Activated CD4-positive, alpha-beta T cell treated with anti-CD3 and anti-CD28 coated beads, Interleukin-2, amount 10 ng/mL, durations not matched to agents 7 days and 5 days (primary cell): ENCODE data around the gene MYO5C. TPM values are rescaled to one million over a fixed set of nuclear protein-coding genes. Genes with fewer than 3 reads are reported as not detected.
A peak's percentile ranks its signal among the peaks of the same experiment; 100 is the strongest.

Source experiments
- CTCF ChIA-PET: fragments of 350-600 bp; sonication (Branson Sonifier 250); formaldehyde crosslinking; loops from one replicate; lab custom pipeline; 2021; ENCODE audit warnings: antibody characterized with exemption; lab: Charles Lee
- POLR2A ChIA-PET: fragments of 350-600 bp; sonication (Branson Sonifier 250); formaldehyde crosslinking; loops from one replicate; lab custom pipeline; 2021; ENCODE audit warnings: antibody characterized with exemption; lab: Charles Lee
- DNase-seq: peaks from one replicate; pipeline ENCODE4 v3.0.0-alpha.2; 2020
- H3K27ac Mint-ChIP-seq: one replicate; pipeline ENCODE4 v1.8.0; 2021; ENCODE audit warnings: mild to moderate bottlenecking, moderate library complexity, mixed read lengths
- H3K27me3 Mint-ChIP-seq: one replicate; pipeline ENCODE4 v1.8.0; 2021; ENCODE audit warnings: mixed read lengths
- H3K36me3 Mint-ChIP-seq: one replicate; pipeline ENCODE4 v1.8.0; 2021; ENCODE audit warnings: low read depth, mixed read lengths
- H3K4me1 Mint-ChIP-seq: one replicate; pipeline ENCODE4 v1.8.0; 2021; ENCODE audit warnings: mixed read lengths
- H3K4me3 Mint-ChIP-seq: one replicate; pipeline ENCODE4 v1.8.0; 2021; ENCODE audit warnings: mild to moderate bottlenecking, moderate library complexity, mixed read lengths
- H3K9me3 Mint-ChIP-seq: one replicate; pipeline ENCODE4 v1.8.0; 2021; ENCODE audit warnings: mixed read lengths
- total RNA-seq, 2 experiments: library from RNA; stranded (reverse); gene quantifications; one replicate each; pipeline ENCODE4 v1.2.3, GENCODE V29; 2021

MYO5C gene
- total RNA-seq, 2 experiments from 2014 or later = 2.4 to 2.8 TPM

DNA sequence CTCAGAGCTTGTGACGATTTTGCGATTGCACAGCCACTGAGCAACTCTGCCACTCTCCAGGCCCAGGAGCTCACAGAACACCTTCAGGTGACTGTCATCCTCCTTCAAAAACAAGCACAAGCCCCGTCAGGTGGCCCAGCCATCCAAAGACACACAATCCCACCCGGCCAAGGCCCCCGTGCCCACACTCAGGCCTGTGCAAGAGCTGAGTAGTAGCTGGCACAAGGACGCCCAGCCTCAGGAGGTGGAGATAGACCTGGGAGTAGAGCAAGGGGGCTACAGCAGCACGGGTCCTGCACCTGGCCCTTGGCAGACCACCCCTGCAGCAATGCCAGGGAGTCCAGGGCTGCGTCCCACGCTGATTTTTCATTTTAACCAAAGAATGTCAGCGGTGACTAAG, 34.6 kb downstream of the MYO5C start:
- Mint-ChIP-seq H3K27me3 (no peaks in the 10 kb centered on the region), H3K36me3 (peaks cover 13% of the 10 kb centered on the region), H3K4me1 (peaks cover 64% of the 10 kb centered on the region), H3K27ac (peak overlapping the region; percentile 94), H3K4me3 (no peak overlapping the region), H3K9me3 (no peaks in the 10 kb centered on the region)
- no peak for DNase-seq
- ChIA-PET POLR2A (no interaction called here), CTCF (interaction anchor here (1.2 to 1.9 kb wide), 7 partner anchors 10 to 473 kb away, joined by 3 to 6 read pairs (median 4); partner anchors contain the start of gene MYO5C)

DNA sequence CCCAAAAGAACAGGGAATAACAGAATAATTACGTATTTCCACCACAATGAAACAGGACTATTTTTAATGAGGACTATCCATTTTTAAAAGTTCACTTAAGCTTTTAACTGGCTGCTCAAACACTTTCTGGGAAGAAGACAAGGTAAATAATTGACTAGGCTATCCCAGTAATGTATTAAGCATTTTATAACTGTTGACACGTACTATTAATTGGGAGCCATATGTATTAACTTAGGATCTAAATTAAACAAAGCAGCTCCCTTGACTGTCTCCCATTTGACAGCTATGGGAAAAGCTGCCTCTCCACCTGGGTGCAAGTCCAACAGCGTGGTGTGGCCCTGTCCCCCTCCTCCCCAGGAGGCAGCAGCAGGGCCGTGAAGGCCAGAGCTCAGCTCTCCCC, 36.1 kb downstream of the MYO5C start:
- H3K9me3 Mint-ChIP-seq = no peaks in the 10 kb centered on the region

DNA sequence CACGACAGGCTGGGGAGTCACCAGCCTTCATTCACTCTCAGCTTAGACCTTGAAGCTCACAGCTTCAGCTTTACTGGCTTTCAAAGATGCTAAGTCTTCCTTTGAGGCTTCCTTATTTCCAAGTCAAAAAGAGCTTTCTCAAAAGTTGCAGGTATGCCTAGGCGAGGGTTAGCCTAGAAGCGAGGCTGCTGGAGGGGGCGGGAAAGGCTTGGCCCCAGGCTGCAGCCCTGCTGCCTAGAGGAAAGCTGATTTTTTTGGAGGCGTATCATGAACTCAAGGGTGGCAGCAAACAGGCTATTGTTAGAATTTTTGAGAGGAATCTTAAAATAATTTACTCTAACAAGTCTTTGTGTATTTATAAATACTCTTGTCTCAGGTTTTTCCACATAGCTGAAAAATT, 37.1 kb downstream of the MYO5C start:
- peak overlapping the region; percentile 71 for H3K27ac Mint-ChIP-seq
- POLR2A ChIA-PET = no interaction called here

More for the DNA sequence above, 36.1 kb downstream of the MYO5C start:
- no peak overlapping the region for H3K27ac Mint-ChIP-seq
- POLR2A ChIA-PET = no interaction called here
- peaks cover 13% of the 10 kb centered on the region for H3K36me3 Mint-ChIP-seq
- H3K27me3 Mint-ChIP-seq = no peaks in the 10 kb centered on the region
- CTCF ChIA-PET = interaction anchor here (0.7 to 1.8 kb wide), 8 partner anchors 10 to 475 kb away, joined by 3 to 6 read pairs (median 4); no protein-coding TSS in a partner anchor
- H3K4me3 Mint-ChIP-seq = no peak overlapping the region
- no peak for DNase-seq
- H3K4me1 Mint-ChIP-seq = peaks cover 75% of the 10 kb centered on the region

DNA sequence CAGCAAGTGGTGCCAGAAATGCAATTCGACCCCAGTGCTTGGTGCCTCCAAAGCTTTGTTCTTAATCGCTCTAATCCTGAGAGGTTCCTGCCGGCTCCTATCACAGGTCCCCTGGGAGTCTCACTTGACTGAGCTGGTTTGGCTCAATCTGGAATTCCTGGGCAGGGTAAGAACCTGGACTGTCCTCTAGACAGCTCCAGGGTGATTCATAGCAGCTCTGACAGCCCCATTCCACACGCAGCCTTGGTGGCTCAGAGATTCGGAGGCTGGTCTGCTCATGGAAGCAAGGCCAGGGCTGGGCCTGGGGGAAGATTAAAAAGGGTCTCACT, 37.9 kb downstream of the MYO5C start:
- Mint-ChIP-seq H3K27ac (no peak overlapping the region), H3K9me3 (no peaks in the 10 kb centered on the region)
- POLR2A ChIA-PET = no interaction called here

More for the DNA sequence above, 37.1 kb downstream of the MYO5C start:
- Mint-ChIP-seq H3K4me1 (peaks cover 81% of the 10 kb centered on the region), H3K36me3 (peaks cover 13% of the 10 kb centered on the region), H3K4me3 (no peak overlapping the region), H3K27me3 (no peaks in the 10 kb centered on the region), H3K9me3 (no peaks in the 10 kb centered on the region)
- no peak for DNase-seq
- CTCF ChIA-PET = interaction anchor here (0.7 to 1.8 kb wide), 6 partner anchors 8 to 476 kb away, joined by 3 to 6 read pairs (median 4); no protein-coding TSS in a partner anchor

DNA sequence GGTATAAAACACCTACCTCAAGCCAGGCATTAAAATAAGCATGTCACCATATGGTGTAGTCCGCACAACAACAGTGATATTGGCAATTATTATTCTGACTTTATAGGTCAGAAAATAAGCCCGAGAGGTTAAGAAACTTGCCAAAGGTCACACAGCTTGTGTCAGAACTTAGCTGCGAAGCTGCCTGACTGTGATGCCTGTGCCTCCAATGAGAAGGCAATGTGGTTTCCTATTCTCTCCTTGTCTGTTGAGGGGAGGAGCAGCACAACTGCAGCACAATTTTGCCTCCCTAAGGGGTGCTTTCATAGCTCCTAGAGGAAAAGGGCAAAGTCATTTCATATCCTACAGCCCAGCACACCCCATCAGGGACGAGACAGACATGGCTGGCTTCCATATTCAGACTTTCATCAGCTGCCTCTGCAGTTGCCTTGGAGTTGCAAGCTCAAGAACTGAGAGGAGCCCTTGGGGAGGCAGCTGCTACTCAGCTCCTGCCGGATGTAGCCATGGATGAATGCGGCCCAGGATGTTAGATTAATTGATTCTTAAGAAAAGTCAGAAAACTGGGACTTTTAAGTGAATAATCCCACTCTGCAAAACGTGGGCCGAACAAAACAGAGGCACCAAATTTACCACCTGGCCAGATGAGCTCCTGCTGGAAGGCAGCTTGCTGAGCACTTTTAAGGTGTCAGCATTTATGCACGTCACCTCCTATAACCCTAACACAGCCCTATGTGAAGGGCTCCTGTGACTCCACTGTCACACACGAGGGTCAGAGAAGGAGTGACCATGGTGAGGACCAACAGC, 38.5 kb downstream of the MYO5C start:
- no peaks in the 10 kb centered on the region for H3K9me3 Mint-ChIP-seq
- H3K4me3 Mint-ChIP-seq = peak overlapping the region; percentile 32
- ChIA-PET CTCF (interaction anchor here (0.5 to 4.3 kb wide), 21 partner anchors 9 to 500 kb away, joined by 3 to 31 read pairs (median 3); no protein-coding TSS in a partner anchor), POLR2A (interaction anchor here (0.5 kb wide), 1 partner anchor 73 kb away, joined by 4 read pairs; no protein-coding TSS in a partner anchor)
- H3K36me3 Mint-ChIP-seq = peaks cover 2% of the 10 kb centered on the region
- DNase-seq = peak; percentile 34
- H3K4me1 Mint-ChIP-seq = peaks cover 72% of the 10 kb centered on the region
- H3K27me3 Mint-ChIP-seq = no peaks in the 10 kb centered on the region
- H3K27ac Mint-ChIP-seq = peak overlapping the region; percentile 63

More for the DNA sequence above, 37.9 kb downstream of the MYO5C start:
- H3K27me3 Mint-ChIP-seq = no peaks in the 10 kb centered on the region
- peaks cover 7% of the 10 kb centered on the region for H3K36me3 Mint-ChIP-seq
- no peak for DNase-seq
- H3K4me3 Mint-ChIP-seq = no peak overlapping the region
- peaks cover 77% of the 10 kb centered on the region for H3K4me1 Mint-ChIP-seq
- CTCF ChIA-PET = interaction anchor here (1.1 to 4.3 kb wide), 8 partner anchors 9 to 477 kb away, joined by 3 to 31 read pairs (median 4); no protein-coding TSS in a partner anchor

DNA sequence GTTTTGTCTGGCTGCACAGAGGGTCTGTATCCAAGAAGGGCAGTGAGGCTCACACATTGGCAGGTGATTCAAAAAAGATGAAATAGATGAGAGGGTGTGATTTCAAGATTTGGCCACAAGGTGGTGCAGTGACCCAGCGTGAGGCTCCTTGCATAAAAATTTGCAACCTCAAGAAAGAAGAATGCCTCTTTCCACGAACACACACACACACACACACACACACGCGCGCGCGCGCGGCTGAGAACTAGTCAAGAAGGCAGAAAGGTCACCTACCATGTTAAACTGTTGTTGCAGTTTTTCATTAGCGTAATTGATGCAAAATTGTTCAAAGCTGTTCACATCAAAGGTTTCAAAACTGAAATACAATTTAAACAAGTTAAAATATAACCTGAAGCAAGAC, 39.2 kb downstream of the MYO5C start:
- no peaks in the 10 kb centered on the region for H3K36me3 Mint-ChIP-seq
- H3K4me3 Mint-ChIP-seq = peak overlapping the region; percentile 25
- H3K4me1 Mint-ChIP-seq = peaks cover 64% of the 10 kb centered on the region
- no peaks in the 10 kb centered on the region for H3K9me3 Mint-ChIP-seq
- POLR2A ChIA-PET = interaction anchor here (0.5 kb wide), 1 partner anchor 74 kb away, joined by 4 read pairs; no protein-coding TSS in a partner anchor
- no peaks in the 10 kb centered on the region for H3K27me3 Mint-ChIP-seq
- peak overlapping the region; percentile 63 for H3K27ac Mint-ChIP-seq
- CTCF ChIA-PET = interaction anchor here (0.5 to 4.3 kb wide), 20 partner anchors 10 to 500 kb away, joined by 3 to 31 read pairs (median 3); no protein-coding TSS in a partner anchor
- peak; percentile 87 for DNase-seq

DNA sequence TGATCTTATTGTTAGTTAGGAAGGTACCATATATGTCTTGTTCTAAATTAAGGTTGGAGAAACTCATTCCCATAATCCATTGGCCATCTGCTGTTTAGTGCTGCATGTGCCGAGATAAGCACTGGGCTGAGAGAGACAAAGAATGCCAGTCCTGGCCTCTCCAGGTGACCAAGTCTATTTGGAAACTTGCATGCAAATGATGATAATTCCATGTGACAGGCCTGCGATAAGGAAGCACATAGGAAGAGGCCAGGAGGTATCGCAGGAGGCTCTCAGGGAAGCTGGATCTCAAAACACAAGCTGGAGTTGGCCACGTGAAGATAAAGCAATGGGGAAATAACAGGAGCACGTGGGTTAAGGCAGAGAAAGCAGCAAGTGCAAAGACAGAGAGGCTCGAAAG, 39.7 kb downstream of the MYO5C start:
- H3K4me3 Mint-ChIP-seq = peak overlapping the region; percentile 25
- H3K4me1 Mint-ChIP-seq = peaks cover 60% of the 10 kb centered on the region
- CTCF ChIA-PET = interaction anchor here (1.0 to 4.3 kb wide), 7 partner anchors 14 to 479 kb away, joined by 3 to 31 read pairs (median 4); no protein-coding TSS in a partner anchor
- H3K36me3 Mint-ChIP-seq = no peaks in the 10 kb centered on the region
- H3K27ac Mint-ChIP-seq = no peak overlapping the region
- H3K27me3 Mint-ChIP-seq = no peaks in the 10 kb centered on the region
- DNase-seq = no peak
- POLR2A ChIA-PET = no interaction called here
- H3K9me3 Mint-ChIP-seq = no peaks in the 10 kb centered on the region

DNA sequence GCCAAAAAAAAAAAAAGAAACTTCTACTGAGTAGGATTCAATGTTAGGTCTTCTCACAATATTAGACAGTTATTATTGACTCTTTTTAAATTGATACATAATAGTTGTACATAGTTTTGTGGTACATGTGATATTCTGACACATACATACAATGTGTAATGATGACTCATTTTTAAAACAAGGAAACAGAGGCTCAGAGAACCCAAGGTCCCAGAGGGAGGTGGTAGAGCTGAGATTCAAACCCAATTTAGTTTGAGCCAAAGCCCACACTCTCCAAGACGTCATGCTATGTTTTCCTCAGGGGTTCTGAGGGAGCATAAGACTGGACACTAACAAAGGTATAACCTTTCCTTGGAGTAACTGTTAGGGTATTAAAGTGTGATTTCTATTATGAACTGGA, 40.6 kb downstream of the MYO5C start:
- CTCF ChIA-PET = interaction anchor here (0.7 to 4.3 kb wide), 5 partner anchors 9 to 1524 kb away, joined by 3 to 31 read pairs (median 4); no protein-coding TSS in a partner anchor
- no peak overlapping the region for H3K27ac Mint-ChIP-seq
- no peaks in the 10 kb centered on the region for H3K27me3 Mint-ChIP-seq
- no peaks in the 10 kb centered on the region for H3K36me3 Mint-ChIP-seq
- no peak for DNase-seq
- H3K4me1 Mint-ChIP-seq = peaks cover 51% of the 10 kb centered on the region
- POLR2A ChIA-PET = interaction anchor here (0.6 kb wide), 1 partner anchor 116 kb away, joined by 3 read pairs; no protein-coding TSS in a partner anchor
- H3K9me3 Mint-ChIP-seq = no peaks in the 10 kb centered on the region
- no peak overlapping the region for H3K4me3 Mint-ChIP-seq

DNA sequence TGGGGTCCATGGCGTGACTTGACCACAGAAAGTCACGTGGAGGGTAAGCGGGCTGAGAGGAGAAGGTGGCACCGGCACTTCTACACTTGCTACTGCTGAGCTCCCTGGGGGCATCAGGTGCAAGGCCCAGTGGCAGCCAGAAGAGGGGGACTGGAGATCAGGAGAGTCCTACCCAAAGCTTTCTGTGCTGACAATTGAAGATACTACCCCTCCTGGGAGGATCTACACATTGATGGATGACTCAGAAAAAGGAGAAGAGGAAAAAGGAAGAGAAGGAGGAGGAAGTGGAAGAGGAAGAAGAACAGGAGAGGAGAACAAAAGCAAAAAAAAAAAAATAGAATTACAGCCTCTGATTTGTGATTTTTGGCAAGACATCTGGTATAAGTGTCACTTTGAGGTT, 41.2 kb downstream of the MYO5C start:
- Mint-ChIP-seq H3K27ac (peak overlapping the region; percentile 60), H3K4me3 (no peak overlapping the region), H3K9me3 (no peaks in the 10 kb centered on the region), H3K36me3 (no peaks in the 10 kb centered on the region), H3K27me3 (peaks cover 4% of the 10 kb centered on the region), H3K4me1 (peaks cover 49% of the 10 kb centered on the region)
- CTCF ChIA-PET = interaction anchor here (0.6 to 4.3 kb wide), 7 partner anchors 9 to 1524 kb away, joined by 3 to 31 read pairs (median 4); no protein-coding TSS in a partner anchor
- peak; percentile 15 for DNase-seq
- POLR2A ChIA-PET = no interaction called here

DNA sequence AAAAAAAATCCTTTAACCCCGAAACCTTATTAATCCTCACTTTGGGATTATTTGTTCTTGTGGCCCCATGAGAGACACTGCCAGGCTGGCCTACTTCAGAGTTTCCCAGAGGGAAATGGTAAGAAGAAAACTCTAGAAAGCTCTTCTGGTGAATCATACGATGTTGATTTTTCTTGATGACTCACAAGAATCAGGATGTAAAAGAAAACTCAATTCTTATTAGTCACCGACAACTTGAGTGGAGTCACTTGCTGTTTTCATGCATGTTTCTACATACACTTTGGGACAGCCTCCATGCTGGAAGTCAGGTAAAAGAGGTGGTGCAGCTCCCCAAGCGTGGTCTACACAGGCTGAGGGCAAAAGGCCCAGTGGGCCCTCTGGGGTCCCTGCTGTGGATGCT, 42.8 kb downstream of the MYO5C start:
- ChIA-PET CTCF (interaction anchor here (0.6 to 1.9 kb wide), 3 partner anchors 9 to 484 kb away, joined by 3 to 8 read pairs (median 4); no protein-coding TSS in a partner anchor), POLR2A (interaction anchor here (0.7 kb wide), 1 partner anchor 9 kb away, joined by 9 read pairs; no protein-coding TSS in a partner anchor)
- H3K9me3 Mint-ChIP-seq = no peaks in the 10 kb centered on the region
- no peak overlapping the region for H3K4me3 Mint-ChIP-seq
- H3K27me3 Mint-ChIP-seq = peaks cover 7% of the 10 kb centered on the region
- peaks cover 41% of the 10 kb centered on the region for H3K4me1 Mint-ChIP-seq
- no peaks in the 10 kb centered on the region for H3K36me3 Mint-ChIP-seq
- H3K27ac Mint-ChIP-seq = no peak overlapping the region
- DNase-seq = no peak

DNA sequence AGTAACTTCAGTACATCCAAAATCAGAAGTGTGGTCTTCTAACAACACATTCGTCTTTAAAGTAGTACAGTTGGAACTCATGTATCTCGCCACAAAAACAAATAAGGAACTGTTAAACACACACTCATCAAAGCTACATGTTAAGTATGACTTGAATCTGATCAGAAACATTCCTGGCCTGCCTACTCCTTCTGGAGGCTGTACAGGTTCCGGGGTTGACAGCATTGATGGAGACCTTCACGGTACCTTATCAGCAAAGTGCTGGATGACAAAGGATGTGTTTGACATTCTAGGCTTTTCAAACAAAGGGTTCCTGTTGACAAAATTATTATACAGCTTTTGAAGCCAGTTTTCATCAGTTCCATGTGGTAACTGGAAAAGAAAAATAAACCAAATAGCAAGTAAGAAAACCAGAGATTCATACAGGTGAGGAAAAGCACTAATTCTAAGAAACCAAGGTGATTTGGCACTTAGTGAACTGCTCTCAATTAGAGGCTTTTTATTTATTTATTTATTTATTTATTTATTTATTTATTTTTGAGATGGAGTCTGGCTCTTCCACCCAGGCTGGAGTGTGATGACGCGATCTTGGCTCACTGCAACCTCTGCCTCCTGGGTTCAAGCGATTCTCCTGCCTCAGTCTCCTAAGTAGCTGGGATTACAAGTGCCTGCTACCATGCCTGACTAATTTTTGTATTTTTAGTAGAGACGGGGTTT, 44.3 kb downstream of the MYO5C start:
- DNase-seq = no peak
- peaks cover 28% of the 10 kb centered on the region for H3K4me1 Mint-ChIP-seq
- H3K27ac Mint-ChIP-seq = no peak overlapping the region
- CTCF ChIA-PET = interaction anchor here (0.9 to 1.1 kb wide), 2 partner anchors 31 to 42 kb away, joined by 3 read pairs; no protein-coding TSS in a partner anchor
- H3K36me3 Mint-ChIP-seq = no peaks in the 10 kb centered on the region
- no peak overlapping the region for H3K4me3 Mint-ChIP-seq
- POLR2A ChIA-PET = no interaction called here
- H3K9me3 Mint-ChIP-seq = no peaks in the 10 kb centered on the region
- peaks cover 12% of the 10 kb centered on the region for H3K27me3 Mint-ChIP-seq

DNA sequence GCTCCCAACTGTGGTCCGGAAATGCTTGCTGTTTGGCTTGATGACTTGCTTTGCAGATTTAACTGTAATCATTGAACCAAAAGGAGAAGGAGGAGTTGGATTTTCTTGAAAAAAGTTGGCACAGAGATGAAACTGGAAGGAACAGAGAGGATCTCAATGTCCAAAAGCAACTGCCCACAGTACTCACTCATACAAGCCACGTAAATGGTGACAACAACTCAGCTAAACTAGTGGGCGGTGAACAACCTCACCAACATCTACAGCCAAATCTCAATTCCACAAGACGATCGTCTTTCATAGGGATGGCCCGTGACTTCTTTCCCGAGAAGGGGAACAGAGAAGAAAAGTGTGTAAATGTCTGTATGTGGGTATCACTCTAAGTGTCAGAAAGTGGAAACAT, 48.1 kb downstream of the MYO5C start:
- ChIA-PET CTCF (interaction anchor here (1.0 kb wide), 1 partner anchor 21 kb away, joined by 3 read pairs; no protein-coding TSS in a partner anchor), POLR2A (no interaction called here)
- DNase-seq = no peak
- no peak overlapping the region for H3K4me3 Mint-ChIP-seq
- H3K27me3 Mint-ChIP-seq = peaks cover 12% of the 10 kb centered on the region
- H3K36me3 Mint-ChIP-seq = no peaks in the 10 kb centered on the region
- H3K4me1 Mint-ChIP-seq = no peaks in the 10 kb centered on the region
- no peak overlapping the region for H3K27ac Mint-ChIP-seq
- H3K9me3 Mint-ChIP-seq = no peaks in the 10 kb centered on the region
